GM12801 (cell line): ENCODE results near the gene S100A6.

ENCODE experiments used
- CTCF ChIP-seq: IDR thresholded peaks from one replicate; pipeline ENCODE4 v1.5.1; 2011; ENCODE audit warnings: control low read depth; ENCODE audit not compliant: insufficient read length; ENCODE audit errors: extremely low read depth

Gene S100A6

DNA sequence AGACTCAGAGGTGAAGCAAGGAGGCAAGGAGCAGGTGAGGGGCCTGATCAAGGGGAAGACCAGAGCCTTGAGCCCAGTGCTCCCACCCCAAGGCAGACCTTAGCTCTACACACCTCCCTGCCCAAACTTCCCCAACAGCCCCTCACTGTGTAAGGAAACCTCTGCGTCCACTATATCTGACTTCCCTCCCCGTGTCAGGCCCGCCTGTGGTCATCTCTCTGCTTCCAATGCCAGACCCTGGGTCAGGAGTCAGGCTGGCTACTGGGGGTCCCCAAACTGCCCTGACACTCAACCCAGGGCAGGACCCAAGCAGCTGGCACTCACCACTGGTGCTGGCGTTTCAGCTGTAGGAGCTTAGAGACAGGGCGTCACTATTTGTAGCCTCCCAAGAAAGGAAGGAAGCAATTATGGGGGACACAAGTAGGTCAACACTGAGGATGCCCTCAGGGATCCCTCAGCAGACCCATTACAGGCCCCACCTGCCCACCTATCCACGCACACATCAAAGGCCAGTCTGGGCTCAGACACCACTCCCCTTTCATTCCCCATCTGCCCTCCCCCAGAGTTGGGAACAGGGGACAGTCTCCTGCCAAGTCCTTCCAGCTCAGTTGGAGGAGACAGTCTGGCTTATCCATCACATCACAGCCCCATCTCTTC lies 14.1 kb upstream of the S100A6 start:
- TF ChIP-seq CTCF: no peak

- no peak for TF ChIP-seq CTCF
Measured at GRCh38 chr1:153548722-153549688, 13.2 kb upstream of the S100A6 start, which contains the start of gene S100A3. S100A3 (minus strand) TSS chr1:153549258; CDS start chr1:153548485, 773 bp downstream.

GRCh38 chr1:153547560-153548551 lies 12.1 kb upstream of the S100A6 start:
- TF ChIP-seq CTCF: no peak

DNA sequence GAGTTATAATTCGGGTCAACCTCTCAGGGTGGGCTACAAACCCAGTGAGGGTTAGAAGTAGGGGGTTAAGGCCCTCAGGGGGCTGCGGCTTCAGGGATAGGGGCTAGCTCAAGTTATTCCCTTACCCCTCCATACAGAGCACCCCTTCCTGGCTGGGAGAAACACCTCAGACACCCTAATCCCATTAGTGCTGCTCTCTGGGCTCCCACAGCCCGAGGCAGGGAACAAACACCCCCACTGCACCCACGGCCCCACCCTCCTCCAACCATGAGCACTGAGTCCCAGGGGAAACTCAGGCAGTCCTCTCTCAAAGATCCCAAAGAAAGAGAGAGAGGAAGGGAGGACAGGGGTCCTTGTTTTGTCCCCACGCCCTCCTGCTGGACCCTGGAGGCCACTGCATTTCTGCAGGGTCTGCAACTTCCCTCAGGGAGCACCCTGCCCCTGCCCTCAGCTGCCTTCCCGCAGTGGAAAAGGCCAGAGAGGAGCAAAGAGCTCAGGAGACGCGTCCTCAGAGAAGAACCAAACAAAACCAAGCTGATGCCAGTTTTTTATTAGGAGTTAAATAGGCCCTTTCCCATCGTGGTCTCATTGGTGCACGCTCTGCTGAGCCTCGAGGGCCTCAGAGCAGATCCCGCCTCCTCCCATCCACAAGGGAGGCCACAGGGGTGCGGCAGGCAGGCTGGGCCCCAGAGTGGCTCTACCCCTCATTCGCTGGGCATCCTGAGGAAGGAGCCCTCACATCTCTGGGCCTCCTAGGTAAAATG lies 11.2 kb upstream of the S100A6 start:
- TF ChIP-seq CTCF: no peak

GRCh38 chr1:153546371-153546770 lies 10.6 kb upstream of the S100A6 start:
- TF ChIP-seq CTCF: no peak

GRCh38 chr1:153545067-153546055 lies 9.6 kb upstream of the S100A6 start, which contains the start of gene S100A4:
S100A4 (minus strand) TSS chr1:153545806; CDS start chr1:153544794, 1,012 bp downstream.
- TF ChIP-seq CTCF: no peak
